KBM-7 (cell line): ENCODE measurements around the gene CARS2.
"Not testable (repeated sequence)": the region's sequence is repeated elsewhere in the genome, so short reads cannot be mapped to it uniquely, and the experiment has no call there.

Experiments used
- DNase-seq: peaks from one replicate; pipeline ENCODE4 v3.0.0-alpha.2; 2015
- in situ Hi-C: fragments of 300-500 bp; cut with MboI; formaldehyde crosslinking; loops from 2 replicates; pipeline ENCODE4 v1.14.3; 2020; ENCODE audit warnings: low sequenced_read_pairs, low pct_unique_long_range_greater_than_20kb, mixed read lengths

Gene CARS2

DNA sequence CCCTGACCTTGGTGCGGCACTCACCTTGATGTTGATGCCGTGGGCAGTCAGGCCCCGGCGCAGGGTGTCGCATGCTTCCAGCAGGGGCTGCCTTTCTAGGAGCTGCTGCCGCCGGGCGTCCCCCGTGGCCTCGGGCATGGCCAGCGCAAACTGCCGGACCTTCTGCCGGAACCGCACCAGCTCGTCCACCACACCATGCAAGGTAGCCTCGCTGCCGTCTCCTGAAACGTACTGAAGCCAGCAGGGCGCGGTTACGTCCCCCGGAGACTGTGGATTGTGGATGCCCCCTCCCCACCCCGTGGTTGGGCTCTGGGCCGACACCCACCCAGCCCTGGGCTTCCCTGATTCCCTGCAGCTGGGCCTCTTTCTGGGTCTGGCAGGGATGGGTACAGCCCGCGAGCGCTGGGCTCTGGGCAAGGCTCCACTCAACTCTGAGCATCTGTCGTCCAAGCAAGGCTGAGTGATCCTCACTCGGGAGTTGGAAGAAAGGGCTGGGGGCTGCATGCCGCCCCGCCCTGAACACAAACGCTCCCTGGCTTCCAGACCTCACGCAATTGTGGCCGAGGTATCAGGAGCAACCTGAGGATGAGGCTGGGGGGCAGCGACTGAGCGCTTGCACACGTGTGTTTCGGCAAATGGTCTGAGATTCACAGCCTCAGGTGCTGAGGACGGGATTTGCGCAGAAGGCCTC is 63.5 kb downstream of the CARS2 start:
- in situ Hi-C loops: no loop called here
- no peak for DNase-seq

DNA sequence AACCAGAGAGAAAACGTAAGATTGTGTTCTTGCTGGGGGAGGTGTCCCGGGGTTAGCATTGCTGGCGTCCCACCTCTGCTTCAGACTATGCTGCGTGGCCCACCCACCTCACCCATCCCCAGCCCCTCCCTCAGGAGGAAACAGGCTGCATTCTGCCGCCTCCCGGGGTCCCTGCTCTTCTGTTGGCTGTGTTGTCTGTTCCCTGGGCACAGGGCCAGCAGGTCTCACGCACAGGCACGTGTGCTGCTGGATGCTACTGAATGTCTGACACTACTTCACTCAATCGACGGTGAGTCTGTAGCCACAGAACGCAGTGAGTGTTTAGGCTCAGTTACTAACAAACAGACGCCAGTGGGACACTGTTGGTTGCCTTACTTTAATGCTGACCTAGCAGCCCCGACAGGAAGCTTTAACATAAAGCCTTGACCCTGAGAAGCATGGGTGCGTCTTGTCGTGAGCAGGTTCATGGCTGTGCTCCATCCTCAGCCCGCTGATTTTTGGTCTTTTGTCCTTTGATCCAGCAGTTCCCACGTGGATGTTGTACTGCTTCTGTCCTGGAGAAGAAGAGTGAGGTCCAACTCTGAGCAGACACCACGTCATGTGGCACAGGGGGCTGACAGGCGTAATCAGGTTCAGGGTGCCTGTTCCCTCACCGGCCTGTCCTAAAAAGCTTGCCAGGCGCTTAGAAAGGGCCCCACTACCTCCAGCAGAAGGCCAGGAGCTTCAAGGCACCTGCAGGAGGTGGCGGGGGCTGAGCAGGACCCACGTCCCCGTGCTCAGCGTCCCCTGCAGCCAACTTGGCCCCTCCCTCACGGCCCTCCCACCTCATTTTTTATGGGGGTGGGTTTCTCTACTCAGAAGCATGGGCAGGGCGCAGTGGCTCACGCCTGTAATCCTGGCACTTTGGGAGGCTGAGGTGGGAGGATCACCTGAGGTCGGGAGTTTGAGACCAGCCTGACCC is 64.6 kb downstream of the CARS2 start:
- in situ Hi-C loops: no loop called here

DNA sequence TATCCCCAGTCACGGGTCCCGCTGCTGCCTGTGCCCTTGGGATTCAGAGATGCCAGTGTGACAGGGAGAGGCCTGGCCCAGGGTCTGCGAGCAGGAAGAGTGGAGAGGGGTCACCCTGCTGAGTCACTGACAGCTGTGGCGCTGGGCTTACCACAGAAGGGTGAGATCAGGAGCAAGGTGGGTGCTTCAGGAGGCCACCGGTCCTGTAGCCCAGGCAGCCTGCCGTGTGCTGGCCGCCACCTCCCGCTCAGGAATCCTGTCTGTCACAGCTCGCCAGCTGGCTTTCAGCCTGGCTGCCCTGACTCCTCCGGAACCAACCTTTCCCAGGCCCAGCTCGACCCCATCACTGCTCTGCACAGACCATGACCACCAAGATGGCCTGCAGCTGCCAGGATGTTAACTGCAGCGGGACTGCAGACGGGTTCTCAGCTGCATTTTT is 65.3 kb downstream of the CARS2 start:
- no peak for DNase-seq
- in situ Hi-C loops: no loop called here

More for the DNA sequence above, 64.6 kb downstream of the CARS2 start:
- no peak for DNase-seq

DNA sequence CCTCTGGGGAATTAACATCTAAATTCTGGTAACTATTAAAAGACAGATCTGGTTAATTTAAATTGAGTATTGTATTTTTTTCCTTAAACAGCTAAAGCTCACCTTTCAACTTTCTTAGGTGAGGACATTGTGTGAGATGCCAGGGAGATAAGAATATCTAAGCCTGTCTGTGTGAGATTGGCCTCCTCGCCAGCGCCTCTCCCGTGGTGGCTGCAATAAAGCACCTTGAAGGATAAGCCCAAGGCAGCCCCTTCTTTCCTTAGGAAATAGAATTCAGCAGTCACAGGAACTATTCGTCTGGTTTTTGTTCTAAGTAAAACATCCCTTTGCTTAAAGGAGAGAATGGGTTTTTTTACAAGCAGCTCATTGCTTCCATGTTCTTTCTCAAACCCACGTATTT is 66.0 kb downstream of the CARS2 start:
- in situ Hi-C loops: no loop called here

DNA sequence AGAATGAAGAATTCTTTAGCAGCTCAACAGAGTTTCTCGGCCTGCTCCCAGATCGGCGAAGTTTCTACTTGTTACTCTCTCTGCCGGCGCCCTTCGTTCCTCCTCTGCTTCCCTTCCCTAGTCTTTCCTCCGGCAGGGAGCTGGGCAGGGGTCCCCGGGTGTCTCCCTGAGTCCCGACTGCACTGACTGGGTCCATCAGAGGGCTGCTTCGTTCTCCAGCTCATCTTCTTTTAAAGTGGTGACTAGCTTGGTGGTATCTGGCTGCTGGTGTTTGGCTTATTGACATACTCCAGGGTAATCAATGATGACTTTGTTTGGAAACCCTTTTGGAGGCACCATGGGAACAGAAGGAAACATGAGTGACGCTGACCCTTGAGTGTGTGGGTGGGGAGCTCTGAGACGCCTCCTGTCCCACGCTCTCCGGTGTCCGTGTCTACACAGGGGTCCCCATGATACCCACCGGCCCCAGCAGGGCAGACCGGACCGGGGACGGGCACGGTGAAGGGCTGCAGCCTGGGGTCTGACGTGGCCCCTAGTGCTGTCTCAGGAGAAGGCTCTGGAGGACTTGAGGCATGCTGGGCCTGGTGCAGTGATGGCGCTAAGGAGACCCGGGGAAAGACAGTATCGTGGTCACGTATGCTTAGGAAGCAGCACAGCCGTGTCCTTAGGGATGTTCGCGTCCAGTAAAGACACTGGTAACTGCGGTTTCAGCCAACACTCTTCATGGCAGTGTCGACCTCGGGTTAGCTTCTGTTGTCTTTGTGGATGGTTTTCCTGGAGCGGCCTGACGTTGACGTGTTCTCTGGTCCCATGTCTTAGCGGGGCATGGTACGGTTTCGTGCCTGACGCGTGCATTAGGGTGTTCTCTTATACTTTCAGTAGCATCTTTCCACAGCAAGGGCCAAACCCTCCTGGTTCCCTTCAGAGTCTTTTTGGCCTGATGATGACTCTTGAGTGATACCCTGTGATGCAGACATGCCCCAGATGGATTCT is 66.8 kb downstream of the CARS2 start:
- DNase-seq: no peak
- in situ Hi-C loops: no loop called here

More for the DNA sequence above, 66.0 kb downstream of the CARS2 start:
- DNase-seq: no peak

DNA sequence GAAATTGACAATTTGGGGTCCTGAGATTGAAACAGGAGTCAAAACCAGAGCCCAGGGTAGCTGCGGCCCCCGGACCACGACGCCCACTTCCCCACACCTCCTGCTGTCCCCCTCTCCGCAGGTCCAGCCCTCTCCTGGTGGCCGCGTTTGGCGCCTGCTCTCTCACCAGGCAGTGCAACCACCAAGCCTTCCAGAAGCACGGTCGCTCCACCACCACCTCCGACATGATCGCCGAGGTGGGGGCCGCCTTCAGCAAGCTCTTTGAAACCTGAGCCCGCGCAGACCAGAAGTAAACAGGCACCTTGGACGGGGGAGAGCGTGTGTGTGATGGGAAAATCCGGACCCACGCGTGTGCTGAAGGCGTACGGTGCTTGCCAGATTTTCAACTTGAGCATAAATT is 67.7 kb downstream of the CARS2 start:
- in situ Hi-C loops: no loop called here
- DNase-seq: no peak

DNA sequence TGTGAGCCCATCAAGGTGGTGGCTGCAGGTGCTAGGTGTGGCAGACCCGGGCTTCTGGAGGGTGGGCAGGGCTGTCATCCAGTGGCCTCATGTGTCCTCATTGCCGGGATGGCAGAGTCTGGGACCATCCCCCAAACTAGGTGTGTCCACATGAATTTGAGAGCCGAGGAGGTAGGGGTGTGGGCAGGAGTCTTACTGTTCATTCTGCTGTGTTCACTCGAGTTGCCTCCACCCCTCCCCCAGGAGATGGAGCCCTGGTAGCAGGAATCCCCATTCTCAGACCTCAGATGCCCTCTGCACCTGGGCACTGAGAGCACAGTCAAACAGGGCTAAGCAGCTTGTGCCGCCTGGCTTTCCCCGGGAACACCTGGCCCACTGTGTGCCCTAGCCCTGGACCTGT is 68.2 kb downstream of the CARS2 start:
- no peak for DNase-seq
- in situ Hi-C loops: no loop called here

DNA sequence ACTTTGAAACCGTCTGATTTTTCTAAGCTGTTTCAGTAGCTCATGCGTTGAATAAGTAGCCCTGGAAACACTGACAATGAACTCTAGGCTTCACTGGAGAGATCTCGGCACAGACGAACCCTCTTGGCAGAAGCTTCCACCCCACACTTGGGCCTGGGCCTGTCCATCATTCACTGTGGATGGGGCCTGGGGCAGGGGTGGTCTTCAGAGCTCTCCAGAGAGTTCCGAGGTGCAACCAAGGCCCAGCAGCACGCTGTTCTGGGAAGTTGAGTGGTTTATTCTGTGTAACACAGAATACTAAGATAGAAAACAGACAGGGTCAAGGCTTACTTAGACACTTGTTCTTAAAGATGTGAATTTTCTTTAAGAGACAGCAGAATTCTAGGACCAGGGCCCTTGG is 68.6 kb downstream of the CARS2 start:
- in situ Hi-C loops: no loop called here
- no peak for DNase-seq

DNA sequence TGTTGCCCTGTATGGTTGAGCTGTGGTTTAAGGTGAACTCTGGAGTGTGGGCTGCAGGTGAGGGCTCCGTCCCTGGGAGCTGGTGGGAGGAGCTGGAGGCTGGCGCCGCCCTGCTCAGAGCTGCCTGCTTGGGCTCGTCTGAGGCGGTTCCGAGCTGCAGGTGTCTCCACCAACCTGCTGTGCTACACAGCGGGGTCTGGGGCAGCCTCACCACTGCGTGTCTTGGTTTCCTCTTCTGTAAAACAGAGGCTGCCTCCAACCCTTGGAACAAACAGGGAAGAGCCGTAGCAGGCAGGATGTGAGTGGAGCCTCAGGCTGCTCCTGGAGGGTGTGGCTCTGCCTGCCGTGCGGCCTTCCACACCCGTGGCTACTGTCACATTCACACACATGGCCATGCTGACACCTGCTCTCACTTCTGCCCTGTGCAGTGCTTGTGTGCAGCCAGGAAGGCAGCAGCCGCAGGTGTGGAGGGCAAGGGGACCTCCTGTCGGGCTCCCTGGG is 69.2 kb downstream of the CARS2 start:
- DNase-seq: no peak
- in situ Hi-C loops: no loop called here

DNA sequence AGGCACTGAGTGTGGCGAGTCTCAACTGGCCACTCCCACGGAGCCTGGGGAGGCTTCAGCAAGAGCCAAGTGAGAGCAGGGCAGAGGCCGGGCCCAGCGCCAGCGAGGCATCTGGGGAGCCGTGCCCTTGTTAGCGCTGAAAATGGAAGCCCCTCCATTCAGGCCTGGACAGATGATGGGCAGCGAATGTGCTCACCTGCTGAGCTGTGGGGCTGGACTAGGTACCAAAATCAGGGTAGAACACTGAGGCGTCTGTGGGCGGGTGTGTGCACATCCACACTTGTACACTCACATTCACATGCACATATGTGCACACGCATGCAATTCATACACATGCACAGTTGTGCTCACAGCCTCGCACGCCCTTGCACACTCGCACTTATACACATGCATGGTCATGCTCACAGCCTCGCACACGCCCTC is 69.9 kb downstream of the CARS2 start:
- in situ Hi-C loops: no loop called here
- no peak for DNase-seq

DNA sequence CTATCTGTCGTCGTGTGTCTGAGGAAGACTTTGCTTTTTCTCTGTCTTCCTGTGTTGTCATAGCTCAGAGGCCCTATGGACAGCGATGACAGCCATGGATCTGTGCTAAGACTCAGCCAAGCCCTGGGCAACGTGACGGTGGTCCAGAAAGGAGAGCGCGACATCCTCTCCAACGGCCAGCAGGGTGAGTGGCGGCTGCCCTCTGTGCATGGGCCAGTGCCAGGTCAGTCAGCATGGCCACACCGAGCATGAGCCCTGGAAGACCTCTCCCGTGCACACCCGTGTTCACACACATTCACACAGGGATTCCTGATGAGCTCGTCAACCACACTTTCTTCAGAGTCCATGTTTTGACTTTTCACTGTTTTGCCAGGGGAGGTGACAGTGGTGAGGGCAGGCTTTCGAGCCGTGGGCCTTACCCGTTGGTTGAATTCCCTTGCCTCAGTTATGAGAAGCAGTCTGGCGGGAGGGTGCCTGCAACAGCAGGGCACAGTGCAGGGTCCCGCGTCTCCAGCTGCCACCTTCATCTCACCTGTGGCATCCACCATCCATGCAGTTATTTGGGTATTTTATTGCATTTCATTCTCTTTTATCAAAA is 70.4 kb downstream of the CARS2 start:
- in situ Hi-C loops: no loop called here
- DNase-seq: no peak

DNA sequence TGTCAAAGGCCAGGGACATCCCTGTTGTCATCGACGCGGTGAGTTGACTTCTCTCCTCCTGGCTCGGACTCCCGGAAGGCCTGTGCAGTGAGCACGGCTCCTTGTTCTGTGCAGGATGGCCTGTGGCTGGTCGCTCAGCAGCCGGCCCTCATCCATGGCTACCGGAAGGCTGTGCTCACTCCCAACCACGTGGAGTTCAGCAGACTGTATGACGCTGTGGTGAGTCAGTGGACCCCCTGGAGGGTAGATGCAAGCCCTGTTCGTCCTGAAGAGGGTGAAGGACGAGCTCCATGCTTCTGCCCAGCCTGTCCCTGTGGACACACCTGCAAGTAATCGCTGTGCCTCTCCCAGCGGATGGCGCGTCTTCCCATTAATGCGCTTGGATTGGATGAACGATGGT is 71.4 kb downstream of the CARS2 start:
- in situ Hi-C loops: no loop called here
- no peak for DNase-seq

DNA sequence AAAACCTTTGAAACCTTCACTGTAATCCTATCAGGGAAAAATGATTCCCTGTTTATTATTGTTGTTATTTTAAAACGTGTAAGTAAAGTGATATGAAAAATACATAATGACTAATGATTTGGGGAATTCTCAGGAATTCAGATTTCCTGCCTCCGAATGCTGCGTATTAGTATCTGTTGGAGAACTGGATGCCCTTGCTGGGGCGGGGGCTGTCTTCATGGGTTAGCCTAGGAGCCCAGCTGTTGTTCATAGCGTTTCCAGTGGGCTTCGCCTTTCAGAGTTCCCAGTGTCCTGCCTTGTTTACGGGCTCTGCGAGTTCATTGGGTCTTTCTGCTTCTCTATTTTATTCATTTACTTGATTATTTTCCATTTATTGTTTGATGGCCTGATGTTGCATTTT is 72.1 kb downstream of the CARS2 start:
- in situ Hi-C loops: no loop called here
- no peak for DNase-seq

DNA sequence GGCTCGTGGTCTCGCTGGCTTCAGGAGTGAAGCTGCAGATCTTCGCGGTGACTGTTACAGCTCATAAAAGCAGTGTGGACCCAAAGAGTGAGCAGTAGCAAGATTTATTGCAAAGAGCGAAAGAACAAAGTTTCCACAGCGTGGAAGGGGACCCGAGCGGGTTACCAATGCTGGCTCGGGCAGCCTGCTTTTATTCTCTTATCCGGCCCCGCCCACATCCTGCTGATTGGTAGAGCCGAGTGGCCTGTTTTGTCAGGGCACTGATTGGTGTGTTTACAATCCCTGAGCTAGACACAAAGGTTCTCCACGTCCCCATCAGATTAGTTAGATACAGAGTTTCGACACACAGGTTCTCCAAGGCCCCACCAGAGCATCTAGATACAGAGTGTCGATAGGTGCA is 73.7 kb downstream of the CARS2 start:
- in situ Hi-C loops, DNase-seq: not testable (repeated sequence)

DNA sequence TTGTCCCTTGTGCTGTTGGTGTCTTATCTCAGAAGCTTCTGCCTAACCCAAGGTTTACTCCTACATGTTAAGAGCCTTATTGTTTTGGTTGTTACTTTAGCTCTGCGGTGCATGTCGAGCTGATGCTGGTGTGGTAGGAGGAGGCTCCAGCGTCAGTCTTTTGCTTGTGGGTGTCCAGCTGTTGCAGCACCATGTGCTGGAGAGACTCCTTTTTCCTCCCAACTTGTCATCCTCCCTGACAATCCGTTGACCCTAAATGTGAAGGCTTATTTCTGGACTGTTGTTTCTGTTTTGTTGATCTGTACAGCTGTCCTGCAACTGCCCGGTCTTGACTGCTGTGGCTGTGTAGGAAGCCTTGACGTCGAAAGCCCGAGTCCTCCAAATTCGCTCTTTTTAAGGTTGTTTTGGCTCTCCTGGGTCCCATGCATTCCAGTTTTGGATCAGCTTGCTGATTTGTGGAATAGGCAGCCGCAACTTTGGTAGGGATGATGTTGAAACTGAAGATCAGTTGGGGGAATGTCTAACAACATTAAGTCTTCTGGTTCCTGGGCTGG is 75.3 kb downstream of the CARS2 start:
- in situ Hi-C loops: no loop called here
- DNase-seq: no peak

DNA sequence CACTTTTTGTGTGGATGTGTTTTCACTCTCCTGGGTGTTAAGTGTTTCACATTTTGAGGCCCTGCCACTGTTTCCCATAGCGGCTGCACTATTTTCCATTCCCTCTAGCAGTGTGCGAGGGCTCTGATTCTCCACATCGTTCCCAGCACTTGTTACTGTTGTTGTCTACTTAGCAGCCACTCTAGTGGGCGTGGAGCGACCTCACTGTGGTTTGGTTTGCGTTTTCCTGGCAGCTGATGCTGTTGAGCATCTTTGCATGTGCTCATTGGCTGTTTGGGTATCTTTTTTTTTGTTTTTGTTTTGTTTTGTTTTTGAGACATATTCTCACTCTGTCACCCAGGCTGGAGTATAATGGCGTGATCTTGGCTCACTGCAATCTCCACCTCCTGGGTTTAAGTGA is 76.2 kb downstream of the CARS2 start:
- DNase-seq: no peak
- in situ Hi-C loops: no loop called here

DNA sequence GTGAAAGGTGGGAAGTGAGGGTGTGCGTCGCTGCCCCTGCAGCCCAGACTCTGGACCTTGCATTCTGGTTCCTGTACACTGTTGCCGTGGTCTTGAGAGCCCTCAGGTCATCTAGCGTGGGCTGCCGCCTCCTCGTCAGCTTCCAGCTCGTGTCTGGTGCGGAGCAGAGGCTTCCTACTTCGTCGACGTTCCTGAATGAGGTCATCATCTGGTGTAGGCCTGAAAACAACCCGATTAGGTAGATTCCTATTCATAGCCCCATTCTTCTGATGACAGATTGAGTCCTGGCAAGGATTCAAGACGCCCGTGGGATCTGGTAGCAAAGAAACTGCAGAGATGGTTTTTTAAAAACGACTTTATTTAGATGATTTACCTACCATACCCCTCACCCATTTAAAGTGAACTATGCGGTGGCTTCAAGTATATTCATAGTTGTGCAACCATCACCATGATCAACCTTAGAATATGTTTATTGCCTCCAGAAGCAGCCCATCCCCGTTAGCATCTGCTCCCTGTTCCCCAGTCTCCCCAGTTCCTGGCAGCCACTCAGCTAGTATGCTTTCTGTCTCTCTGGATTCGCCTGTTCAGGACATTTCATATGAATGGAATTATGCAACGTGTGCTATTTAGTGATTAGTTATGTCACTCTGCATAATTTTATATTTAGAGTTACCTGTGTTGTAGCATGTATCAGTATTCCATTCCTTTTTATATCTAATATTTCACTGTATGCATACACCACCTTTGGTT is 76.8 kb downstream of the CARS2 start:
- no peak for DNase-seq
- in situ Hi-C loops: no loop called here

DNA sequence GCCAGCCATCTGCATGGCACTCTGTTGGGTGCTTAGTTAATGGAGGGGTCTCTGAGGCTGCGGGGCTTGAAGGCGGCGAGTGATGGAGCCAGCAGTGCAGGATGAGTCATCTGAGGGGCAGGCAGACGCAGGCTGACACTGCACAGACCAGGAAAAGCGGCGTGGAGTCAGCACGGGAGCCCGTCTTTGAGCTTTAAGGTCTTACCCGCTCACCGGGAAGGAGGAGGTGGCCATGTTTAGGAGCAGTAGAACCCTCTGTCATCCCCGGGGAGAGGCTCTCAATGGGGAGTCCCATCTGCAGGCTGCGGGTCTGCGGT is 77.5 kb downstream of the CARS2 start:
- DNase-seq: no peak
- in situ Hi-C loops: no loop called here
